AG09319 (cell line): ENCODE measurements around the gene GRAMD2B.

Source experiments
- DNase-seq: peaks from one replicate; pipeline ENCODE4 v3.0.0-alpha.2; 2010; ENCODE audit warnings: low read depth; ENCODE audit errors: extremely low read depth
- TF ChIP-seq, protein P1 (sequence below): IDR thresholded peaks from 2 replicates; pipeline ENCODE4 v1.5.1; 2011; ENCODE audit warnings: low read depth, mild to moderate bottlenecking, inconsistent platforms, low read length, moderate library complexity

GRAMD2B gene

DNA sequence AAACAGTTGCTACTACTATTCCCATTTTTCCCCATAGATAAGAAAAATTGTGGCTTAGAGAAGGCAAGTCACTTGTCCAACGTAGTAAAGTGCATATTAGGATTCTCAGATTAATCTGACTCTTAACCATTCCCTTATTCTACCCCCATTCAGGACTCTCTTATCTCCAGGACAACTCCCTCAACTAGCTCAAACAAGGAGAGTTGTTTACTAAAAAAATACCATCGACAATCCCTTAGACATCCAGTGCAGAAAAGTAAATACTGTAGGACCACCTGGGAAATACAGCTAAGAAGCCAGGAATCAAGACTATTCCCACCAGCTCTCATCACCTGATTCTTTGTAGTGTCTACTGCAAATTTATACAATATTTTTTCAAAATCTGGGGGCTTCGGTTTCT lies 9.4 kb upstream of the GRAMD2B start:
- TF ChIP-seq, protein P1, sequence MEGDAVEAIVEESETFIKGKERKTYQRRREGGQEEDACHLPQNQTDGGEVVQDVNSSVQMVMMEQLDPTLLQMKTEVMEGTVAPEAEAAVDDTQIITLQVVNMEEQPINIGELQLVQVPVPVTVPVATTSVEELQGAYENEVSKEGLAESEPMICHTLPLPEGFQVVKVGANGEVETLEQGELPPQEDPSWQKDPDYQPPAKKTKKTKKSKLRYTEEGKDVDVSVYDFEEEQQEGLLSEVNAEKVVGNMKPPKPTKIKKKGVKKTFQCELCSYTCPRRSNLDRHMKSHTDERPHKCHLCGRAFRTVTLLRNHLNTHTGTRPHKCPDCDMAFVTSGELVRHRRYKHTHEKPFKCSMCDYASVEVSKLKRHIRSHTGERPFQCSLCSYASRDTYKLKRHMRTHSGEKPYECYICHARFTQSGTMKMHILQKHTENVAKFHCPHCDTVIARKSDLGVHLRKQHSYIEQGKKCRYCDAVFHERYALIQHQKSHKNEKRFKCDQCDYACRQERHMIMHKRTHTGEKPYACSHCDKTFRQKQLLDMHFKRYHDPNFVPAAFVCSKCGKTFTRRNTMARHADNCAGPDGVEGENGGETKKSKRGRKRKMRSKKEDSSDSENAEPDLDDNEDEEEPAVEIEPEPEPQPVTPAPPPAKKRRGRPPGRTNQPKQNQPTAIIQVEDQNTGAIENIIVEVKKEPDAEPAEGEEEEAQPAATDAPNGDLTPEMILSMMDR: no peak
- no peak for DNase-seq

DNA sequence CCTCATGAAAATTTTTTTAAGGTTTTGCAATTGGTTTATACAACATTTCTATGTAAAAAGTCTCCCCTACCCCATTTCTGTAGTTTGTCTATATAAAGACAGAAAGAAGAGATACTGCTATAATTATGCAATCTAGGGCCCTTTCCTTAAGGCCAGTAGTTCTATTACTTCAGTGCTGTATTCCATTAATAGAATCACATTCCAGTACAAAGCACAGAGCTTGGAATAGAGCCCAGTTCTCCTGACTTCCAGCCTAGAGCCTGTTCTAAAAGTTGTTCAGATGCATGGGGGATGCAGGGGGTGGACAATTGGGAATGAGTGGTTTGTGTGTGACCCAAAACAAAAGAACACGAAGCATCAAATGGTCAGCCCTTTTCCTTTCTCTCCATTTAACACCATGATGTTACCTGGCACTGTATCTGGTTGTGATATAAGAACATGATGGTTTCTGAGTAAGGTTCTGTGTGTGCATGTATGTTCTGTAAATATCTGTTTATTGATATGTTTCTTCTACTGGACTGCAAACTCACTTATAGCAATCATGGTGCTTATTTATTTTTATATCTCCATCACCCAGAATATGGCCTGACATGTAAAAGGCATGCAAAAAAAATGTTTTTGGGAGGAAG lies 8.2 kb upstream of the GRAMD2B start:
- TF ChIP-seq, protein P1: no peak
- DNase-seq: no peak

DNA sequence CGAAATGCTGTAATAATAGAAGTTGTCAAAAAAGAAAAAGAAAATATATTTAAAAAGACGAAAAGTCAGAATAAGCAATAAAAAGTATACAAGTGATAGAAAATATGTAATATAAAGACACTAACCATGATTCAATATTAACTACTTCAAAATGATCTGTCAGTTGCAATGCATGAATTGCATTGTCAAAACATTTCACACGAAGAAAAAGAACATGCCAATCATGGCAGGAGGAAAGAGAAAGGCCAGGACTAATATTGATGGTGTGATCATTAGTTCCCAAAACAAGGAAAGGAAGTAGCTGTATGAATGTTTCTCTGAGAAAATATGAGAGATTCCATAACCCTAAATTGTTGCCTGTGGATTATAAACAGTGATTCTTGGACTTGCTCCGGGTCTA lies 7.4 kb upstream of the GRAMD2B start:
- TF ChIP-seq, protein P1: no peak
- no peak for DNase-seq

DNA sequence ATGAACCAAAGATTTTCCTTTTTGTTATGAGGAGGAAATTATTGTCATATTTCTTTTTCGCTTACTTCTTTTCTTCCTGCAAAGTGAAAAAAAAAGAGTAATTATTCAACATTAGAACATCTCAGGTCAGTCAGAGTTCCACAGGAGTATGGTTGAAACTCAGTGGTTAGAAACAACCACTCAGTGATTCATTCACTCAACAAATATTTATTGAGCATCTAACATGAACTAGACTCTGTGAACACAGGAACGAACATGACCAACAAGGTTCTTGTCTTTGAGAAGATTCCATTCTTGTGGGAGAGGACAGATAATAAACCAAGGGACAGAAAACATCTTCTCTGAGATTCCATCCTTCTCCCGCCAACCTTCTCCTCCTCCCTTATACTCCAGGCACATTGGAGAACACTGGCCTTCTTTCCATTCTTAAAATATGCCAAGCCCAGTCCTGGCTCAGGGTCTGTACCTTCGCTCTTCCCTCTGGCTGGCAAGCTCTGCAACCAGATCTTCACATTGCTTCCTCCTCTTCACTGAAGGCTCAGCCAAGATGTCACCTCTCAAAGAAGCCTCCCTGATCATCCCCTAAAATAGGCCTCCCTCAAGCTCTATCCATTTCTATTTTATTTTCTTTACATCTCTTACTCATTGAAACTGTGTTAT lies 6.8 kb upstream of the GRAMD2B start:
- TF ChIP-seq, protein P1: no peak
- DNase-seq: no peak

DNA sequence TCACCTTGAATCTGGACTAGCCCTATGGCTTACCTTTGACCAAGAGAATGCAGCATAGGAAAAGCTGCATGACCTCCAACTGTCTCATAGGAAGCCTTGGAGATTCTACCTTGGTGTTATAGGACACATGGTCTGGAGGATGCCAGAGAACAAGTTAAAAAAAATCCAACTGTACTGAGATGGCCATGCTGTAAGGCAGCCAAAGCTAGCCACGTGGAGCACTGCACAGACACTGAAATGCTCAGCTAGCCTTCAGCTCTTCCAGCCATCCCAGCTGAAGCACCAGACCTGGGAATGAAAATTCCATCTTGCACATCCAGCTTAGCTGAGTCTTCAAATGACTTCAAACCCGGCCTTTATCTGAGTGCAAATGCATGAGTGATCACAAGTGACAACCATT lies 6.0 kb upstream of the GRAMD2B start:
- TF ChIP-seq, protein P1: no peak
- no peak for DNase-seq

DNA sequence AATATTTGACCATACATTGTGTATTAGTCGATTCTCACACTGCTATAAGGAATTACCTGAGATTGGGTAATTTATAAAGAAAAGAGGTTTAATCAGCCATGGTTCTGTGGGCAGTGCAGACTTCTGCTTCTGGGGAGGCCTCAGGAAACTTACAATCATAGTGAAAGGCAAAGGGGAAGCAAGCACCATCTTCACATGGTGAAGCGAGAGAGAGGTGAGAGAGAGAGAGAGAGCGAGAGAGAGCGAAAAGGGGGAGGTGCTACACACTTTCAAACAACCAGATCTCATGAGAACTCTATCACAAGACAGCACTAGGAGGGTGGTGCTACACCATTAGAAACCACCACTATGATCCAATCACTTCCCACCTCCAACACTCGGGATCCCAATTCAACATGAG lies 4.1 kb upstream of the GRAMD2B start:
- DNase-seq: no peak
- TF ChIP-seq, protein P1: no peak

DNA sequence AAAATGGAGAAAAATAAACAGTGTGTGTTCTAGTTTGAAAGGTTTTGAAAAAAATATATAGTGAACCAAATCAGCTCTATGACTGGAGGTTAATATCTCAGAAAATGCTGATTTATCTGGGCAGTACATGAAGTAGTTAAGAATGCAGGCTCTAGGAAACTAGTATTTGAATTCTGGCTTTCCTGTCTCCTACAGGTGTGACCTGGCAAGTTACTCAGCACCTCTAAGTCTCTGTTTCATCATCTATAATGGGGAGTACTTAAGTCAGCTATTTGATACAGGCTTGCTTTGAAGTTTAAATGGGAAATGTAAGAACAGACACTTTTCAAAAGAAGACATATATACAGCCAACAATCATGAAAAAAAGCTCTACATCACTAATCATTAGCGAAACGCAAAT lies 5.2 kb downstream of the GRAMD2B start:
- DNase-seq: no peak
- TF ChIP-seq, protein P1: no peak
